Measurements from ENCODE around the gene NDUFAF2.

DNA sequence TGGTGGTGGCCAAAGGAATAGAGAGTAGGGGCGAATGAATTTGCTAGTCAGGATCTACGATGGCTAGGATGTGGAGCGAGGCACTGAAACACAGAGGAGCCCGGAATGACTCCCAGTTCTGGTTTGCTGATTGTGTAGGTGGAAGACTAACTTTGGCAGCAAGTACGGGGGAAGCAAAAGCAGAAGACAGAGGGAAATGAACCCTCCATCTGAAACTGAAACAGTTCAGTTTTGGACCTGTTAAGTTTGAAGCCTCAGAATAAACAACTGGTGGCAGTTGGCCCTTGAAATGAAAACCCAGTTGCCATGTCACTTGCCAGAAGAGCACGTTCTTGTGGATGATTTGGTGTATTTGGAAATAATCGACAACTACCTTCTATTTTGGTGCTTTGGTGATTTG lies 232.7 kb downstream of the NDUFAF2 start:
- TF ChIP-seq USF2 (IDR thresholded peaks at IDR 0.05; ENCODE audit: low read depth, low read length) (no peak), USF2 (CRISPR knock-in tag; IDR thresholded peaks at IDR 0.05; ENCODE audit: borderline replicate concordance) (no peak), MYC (CRISPR knock-in tag; IDR thresholded peaks at IDR 0.05; ENCODE audit: borderline replicate concordance) (no peak), MAF1 (CRISPR knock-in tag; IDR thresholded peaks at IDR 0.05; ENCODE audit: borderline replicate concordance) (no peak)
